GM23338 (cell line): ENCODE data around the gene HEXD.

Experiments
- EZH2 ChIP-seq: fragments of 200-600 bp; sonication (generic); IDR thresholded peaks from one replicate; pipeline ENCODE4 v1.8.0; 2017; ENCODE audit warnings: antibody characterized with exemption, mild to moderate bottlenecking, low read depth; ENCODE audit not compliant: unreplicated experiment
- EZH2phosphoT487 ChIP-seq: fragments of 200-600 bp; sonication (generic); IDR thresholded peaks from one replicate; pipeline ENCODE4 v1.8.1; 2018; ENCODE audit warnings: antibody characterized with exemption; ENCODE audit not compliant: unreplicated experiment
- TF ChIP-seq, protein P1 (sequence below), 2 experiments: fragments of 200-600 bp in 1 of 2; sonication (generic) in 1 of 2; conservative IDR thresholded peaks; 2 replicates each; pipeline versions ENCODE4 v1.5.1 to v1.6.1; 2016 to 2017; ENCODE audit warnings: antibody characterized with exemption in 2 of 2, low read depth in 2 of 2, mild to moderate bottlenecking in 2 of 2, moderate library complexity in 1 of 2

DNA sequence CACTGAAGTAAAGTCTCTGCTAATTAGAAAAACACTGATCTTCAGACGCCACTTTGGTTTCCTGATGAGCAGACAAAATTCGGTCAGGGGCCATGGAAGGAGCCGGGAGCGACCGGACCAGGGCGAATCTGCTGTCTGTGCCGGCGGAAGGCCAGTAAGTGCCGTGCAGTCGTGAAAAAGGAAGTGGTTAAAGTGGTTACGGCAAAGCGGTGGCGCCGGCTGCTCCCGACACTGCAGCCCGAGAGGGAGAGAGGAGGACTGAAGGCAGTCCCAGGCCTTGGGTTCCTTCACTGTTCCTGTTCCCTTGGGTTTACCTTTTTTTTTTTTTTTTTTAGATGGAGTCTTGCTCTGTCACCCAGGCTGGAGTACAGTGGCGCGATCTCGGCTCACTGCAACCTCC lies 17.3 kb upstream of the HEXD start:
- TF ChIP-seq EZH2 (no peak), EZH2phosphoT487 (no peak)
- TF ChIP-seq, protein P1, sequence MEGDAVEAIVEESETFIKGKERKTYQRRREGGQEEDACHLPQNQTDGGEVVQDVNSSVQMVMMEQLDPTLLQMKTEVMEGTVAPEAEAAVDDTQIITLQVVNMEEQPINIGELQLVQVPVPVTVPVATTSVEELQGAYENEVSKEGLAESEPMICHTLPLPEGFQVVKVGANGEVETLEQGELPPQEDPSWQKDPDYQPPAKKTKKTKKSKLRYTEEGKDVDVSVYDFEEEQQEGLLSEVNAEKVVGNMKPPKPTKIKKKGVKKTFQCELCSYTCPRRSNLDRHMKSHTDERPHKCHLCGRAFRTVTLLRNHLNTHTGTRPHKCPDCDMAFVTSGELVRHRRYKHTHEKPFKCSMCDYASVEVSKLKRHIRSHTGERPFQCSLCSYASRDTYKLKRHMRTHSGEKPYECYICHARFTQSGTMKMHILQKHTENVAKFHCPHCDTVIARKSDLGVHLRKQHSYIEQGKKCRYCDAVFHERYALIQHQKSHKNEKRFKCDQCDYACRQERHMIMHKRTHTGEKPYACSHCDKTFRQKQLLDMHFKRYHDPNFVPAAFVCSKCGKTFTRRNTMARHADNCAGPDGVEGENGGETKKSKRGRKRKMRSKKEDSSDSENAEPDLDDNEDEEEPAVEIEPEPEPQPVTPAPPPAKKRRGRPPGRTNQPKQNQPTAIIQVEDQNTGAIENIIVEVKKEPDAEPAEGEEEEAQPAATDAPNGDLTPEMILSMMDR (conservative IDR thresholded peaks at IDR 0.05; ENCODE audit: low read depth in 2 of 2), result no peak
